ENCODE results near the gene DDO.
"Not testable (repeated sequence)": the region's sequence is repeated elsewhere in the genome, so short reads cannot be mapped to it uniquely, and the experiment has no call there.

GRCh38 chr6:110457567-110458175 is 42.3 kb upstream of the DDO start:
- TF ChIP-seq CTCF, POLR2A (IDR thresholded peaks at IDR 0.05): not testable (repeated sequence)

Measured in gastroesophageal sphincter (tissue), 3 donors.